Stomach smooth muscle (tissue), 2 donors: ENCODE measurements around the gene LAMC1.

ENCODE experiments used
- H3K27ac ChIP-seq: one replicate; pipeline ENCODE4 v1.7.0; 2013; ENCODE audit warnings: mild to moderate bottlenecking, low read length, inconsistent platforms
- H3K27me3 ChIP-seq, 2 donors: one replicate each; pipeline ENCODE4 v1.7.0; 2013; ENCODE audit warnings: low read length in 2 of 2; ENCODE audit not compliant: insufficient read depth in 2 of 2, control insufficient read depth in 1 of 2
- H3K36me3 ChIP-seq, 2 donors: one replicate each; pipeline ENCODE4 v1.7.0; 2013; ENCODE audit warnings: low read length in 2 of 2; ENCODE audit not compliant: control insufficient read depth in 2 of 2, insufficient read depth in 2 of 2
- H3K4me1 ChIP-seq: one replicate; pipeline ENCODE4 v1.7.0; 2013; ENCODE audit warnings: low read length; ENCODE audit not compliant: control insufficient read depth, insufficient read depth
- H3K4me3 ChIP-seq, 2 donors: one replicate each; pipeline ENCODE4 v1.7.0; 2013; ENCODE audit warnings: low read length in 2 of 2
- H3K9ac ChIP-seq, 2 donors: one replicate each; pipeline ENCODE4 v1.7.0; 2013; ENCODE audit warnings: low read length in 2 of 2, mild to moderate bottlenecking in 1 of 2
- H3K9me3 ChIP-seq, 2 donors: one replicate each; pipeline ENCODE4 v1.7.0; 2013; ENCODE audit warnings: low read length in 2 of 2; ENCODE audit not compliant: control insufficient read depth in 2 of 2
- donor health status: healthy.
- donor health status: Pancreatic carcinoma.

Gene LAMC1

DNA sequence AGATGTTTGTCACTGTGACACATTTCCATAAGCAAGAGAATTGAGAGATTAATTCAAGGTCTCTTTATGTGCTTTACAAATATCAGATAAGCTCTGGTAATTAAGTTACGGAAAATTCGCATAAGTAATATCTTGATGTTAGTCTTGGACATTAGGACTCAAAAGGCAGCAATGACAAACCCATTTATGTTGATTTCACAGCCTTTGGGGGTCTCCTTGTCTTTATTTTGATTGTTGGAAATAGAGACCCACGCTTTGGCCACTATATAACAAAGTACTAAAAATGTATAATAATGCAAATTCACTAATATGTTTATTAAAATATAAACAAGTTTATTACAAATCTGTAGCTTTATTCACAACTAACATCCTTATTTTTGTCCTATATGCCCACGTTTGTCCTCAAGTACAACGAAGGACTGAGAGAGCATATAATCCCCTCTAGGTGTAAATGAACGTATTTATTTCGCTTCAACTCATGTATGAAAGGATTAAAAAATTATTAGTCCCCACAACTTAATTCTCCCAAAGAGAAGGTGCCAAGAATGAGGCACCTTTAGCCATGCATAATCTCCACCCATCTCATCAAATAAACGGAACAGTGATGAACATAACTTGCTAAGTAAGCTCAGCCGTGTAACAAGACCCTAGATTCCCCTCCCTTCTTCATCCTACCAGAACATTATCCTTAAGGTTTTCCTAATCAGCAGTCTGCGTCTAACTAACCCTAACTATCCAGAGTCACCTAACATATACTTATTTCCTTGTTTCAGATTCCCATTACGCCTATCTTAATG, 1.6 kb upstream of the LAMC1 start:
- Histone ChIP-seq H3K36me3 (no peaks in the 10 kb centered on the region), H3K4me1 (peaks cover 5% of the 10 kb centered on the region), H3K27ac (peak overlapping the region; percentile 98), H3K4me3 (peak overlapping the region; percentile 74 to 76), H3K9me3 (no peaks in the 10 kb centered on the region), H3K9ac (peak overlapping the region; percentile 93 to 94), H3K27me3 (no peaks in the 10 kb centered on the region)

DNA sequence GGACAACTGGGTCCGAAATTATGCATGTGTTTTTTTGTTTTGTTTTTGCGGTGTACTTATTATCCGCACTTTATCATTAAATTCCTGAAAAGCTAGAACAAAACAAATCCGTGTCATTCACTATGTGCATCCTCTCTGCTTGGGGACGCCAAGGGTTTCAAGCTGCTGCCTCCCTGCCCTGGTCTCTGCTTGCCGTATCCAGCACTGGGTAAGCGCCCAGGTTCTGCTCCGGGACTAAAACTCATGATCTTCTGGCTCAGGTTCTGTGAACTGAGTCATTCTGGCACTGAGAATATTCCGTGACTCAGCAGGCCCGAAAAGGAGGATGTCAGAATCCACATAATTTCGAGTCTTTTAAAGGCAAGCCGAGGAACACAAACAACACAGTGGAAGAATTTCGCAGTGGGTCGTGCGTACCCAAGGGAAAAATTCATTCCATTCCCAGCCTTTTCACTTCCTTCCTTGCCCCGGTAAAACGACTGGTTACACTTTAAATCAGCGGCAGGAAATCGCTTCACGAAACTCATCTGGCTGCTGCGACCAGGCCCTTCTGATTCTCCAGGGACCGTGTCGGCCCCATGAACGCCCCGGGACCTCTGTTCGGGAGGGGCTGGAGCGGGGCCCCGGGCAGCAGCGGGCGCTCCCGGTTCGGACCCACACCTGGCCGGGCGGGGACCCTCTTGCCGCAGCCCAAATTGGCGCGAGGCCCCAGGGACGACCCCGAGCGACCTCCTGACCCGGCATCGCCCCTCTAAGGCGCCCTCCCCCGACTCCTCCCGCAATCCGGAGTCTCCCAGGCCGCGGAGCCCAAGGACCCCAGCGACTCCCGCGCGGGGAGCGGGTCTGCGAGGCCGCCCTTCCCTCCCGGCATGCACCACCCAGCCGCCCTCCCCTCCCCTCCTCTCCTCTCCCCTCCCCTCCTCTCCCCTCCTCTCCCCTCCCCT, 746 bp upstream of the LAMC1 start:
- Histone ChIP-seq H3K4me1 (peaks cover 7% of the 10 kb centered on the region), H3K27me3 (no peaks in the 10 kb centered on the region), H3K4me3 (peak overlapping the region; percentile 74 to 76), H3K9ac (peak overlapping the region; percentile 93 to 94), H3K27ac (peak overlapping the region; percentile 98), H3K36me3 (no peaks in the 10 kb centered on the region), H3K9me3 (no peaks in the 10 kb centered on the region)

DNA sequence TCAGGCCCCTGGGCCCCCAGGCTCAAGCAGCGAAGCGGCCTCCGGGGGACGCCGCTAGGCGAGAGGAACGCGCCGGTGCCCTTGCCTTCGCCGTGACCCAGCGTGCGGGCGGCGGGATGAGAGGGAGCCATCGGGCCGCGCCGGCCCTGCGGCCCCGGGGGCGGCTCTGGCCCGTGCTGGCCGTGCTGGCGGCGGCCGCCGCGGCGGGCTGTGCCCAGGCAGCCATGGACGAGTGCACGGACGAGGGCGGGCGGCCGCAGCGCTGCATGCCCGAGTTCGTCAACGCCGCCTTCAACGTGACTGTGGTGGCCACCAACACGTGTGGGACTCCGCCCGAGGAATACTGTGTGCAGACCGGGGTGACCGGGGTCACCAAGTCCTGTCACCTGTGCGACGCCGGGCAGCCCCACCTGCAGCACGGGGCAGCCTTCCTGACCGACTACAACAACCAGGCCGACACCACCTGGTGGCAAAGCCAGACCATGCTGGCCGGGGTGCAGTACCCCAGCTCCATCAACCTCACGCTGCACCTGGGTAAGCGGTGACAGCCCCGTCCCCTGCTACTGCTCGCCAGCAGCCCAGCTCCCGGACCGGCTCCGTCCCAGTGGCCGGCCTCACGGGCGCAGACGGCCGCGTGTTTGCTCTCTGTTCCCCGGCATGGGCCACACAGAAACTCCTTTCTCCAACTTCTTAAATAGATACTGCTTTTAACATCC, 539 bp downstream of the LAMC1 start:
- peak overlapping the region; percentile 80 to 93 for H3K4me3 ChIP-seq
- H3K36me3 ChIP-seq = no peaks in the 10 kb centered on the region
- H3K27ac ChIP-seq = peak overlapping the region; percentile 83
- no peaks in the 10 kb centered on the region for H3K9me3 ChIP-seq
- no peaks in the 10 kb centered on the region for H3K27me3 ChIP-seq
- peak overlapping the region; percentile 64 to 80 for H3K9ac ChIP-seq
- H3K4me1 ChIP-seq = peaks cover 11% of the 10 kb centered on the region

DNA sequence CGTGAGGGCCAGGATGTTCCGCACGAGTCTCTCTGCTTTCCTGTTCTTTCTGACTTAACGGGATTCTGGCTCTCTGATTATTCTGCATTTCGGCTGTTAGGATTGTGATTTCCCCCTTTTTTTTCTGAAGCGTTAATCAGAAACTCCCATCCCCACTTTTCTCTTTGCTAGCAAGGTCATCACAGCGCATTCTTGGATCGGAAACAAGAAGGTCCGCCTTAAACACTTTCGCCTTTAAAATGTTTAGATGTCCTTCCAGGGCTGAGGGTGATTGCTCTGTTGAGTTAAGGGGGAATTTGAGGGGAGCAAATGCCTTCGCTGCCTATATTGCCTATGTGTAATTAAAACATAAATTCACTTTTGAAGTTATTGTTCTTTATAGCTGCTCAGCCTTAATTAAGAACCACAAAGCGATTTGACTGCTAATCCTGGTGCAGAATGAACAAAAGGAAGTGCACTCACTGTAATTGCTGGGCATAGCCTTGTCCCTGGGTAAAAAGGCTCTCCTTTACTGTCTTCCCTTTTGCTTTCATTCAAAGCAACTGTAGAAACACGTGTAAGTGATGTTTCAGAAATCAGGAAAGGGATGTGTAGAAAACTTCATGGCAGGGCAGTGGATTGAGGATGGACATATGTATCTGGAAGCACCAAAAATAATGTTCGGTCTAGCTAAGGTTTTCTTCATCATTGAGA, 1.2 kb downstream of the LAMC1 start:
- peaks cover 14% of the 10 kb centered on the region for H3K4me1 ChIP-seq
- no peaks in the 10 kb centered on the region for H3K27me3 ChIP-seq
- H3K27ac ChIP-seq = peak overlapping the region; percentile 83

DNA sequence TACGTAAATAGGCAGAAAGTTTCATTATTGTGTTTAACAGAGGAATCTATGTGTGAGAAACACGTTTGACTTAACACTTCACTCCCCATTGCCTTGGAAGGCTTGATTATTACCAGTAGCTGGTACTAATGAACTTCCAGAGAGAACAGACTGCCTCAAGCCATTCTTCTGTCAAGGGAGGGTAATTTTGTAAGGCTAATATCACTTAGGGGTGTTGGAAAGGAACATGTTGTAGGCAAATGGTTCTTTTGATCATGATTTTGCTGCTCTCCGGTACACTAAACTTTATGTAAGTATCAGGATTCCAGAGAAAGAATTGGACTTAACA, 1.8 kb downstream of the LAMC1 start:
- H3K9me3 ChIP-seq = no peaks in the 10 kb centered on the region
- H3K9ac ChIP-seq = peak overlapping the region; percentile 64 to 80
- peaks cover 0 to 4% of the 10 kb centered on the region in 2 donors for H3K36me3 ChIP-seq
- peaks cover 18% of the 10 kb centered on the region for H3K4me1 ChIP-seq
- H3K4me3 ChIP-seq = peak overlapping the region; percentile 80 to 93
- no peaks in the 10 kb centered on the region for H3K27me3 ChIP-seq
- peak overlapping the region; percentile 83 for H3K27ac ChIP-seq

More for the DNA sequence above, 1.2 kb downstream of the LAMC1 start:
- peak overlapping the region; percentile 80 to 93 for H3K4me3 ChIP-seq
- H3K36me3 ChIP-seq = peaks cover 0 to 4% of the 10 kb centered on the region in 2 donors
- no peaks in the 10 kb centered on the region for H3K9me3 ChIP-seq
- peak overlapping the region; percentile 64 to 80 for H3K9ac ChIP-seq

DNA sequence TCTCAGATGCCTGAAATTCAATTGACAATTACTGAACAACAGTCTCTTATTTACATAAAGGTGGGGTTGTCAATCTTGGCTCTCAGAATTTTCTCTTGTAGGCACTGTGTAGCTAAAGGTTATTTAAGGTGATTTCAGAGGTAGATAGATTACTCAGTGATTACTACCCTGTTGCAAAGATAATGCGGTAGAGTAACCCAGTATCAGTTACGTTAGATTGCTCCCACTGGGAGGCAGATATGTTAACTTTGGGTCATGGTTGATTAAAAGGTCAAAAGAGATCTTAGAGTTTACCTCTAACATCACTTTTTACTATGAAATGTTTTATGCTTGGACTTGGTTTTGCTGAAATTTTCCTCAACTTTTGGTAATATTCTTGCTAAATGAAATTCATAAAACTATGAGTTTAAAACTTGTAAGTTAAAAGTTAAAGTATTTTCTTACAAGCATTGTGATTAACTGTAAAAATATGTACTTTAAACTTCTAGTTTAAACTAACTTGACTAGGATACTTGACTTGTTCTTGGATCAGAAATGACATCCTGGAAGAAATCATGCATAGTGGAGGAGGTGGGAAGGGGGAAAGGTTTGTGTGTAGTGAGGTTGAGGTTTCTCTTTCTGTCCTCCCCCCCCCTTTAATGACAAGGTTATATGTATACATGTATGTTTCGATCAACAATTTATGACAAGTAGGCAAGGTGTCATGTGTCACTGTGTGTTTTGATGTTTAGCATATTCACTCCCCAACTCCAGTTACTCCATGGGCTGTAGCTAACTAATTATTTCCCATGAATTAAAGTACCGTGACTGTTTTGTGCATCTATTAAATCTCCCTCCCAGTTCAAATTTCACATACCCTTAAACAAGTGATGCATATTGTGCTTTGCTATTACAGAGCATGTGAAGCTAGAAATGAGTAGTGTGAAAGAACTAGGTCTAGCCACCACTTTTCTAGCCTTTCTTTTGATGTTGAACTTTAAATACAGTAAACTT, 2.9 kb downstream of the LAMC1 start:
- Histone ChIP-seq H3K27ac (no peak overlapping the region), H3K9me3 (no peaks in the 10 kb centered on the region), H3K9ac (peak overlapping the region; percentile 30 to 64), H3K4me1 (peaks cover 18% of the 10 kb centered on the region), H3K36me3 (peaks cover 0 to 4% of the 10 kb centered on the region in 2 donors), H3K27me3 (no peaks in the 10 kb centered on the region), H3K4me3 (peak overlapping the region; percentile 80 to 93)

DNA sequence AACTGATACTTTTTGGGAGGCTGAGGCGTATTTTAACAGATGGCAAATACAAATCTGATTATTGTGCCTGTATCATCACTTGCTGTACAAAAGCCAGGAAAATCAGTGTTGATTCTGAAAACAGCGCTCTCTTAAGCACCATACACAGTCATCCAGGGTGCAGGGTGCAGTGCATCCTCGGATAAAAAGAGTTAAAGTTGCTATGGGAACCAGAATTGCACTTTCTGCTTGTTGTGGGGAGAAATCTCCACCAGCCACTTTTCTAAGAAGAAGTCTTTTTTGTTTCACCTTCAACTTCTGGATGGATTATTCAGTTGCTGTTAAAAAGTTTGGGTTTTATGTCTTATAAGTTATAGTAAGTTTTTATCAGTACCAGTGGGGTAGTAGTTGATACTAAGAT, 3.8 kb downstream of the LAMC1 start:
- Histone ChIP-seq H3K4me3 (peak overlapping the region; percentile 80 to 93), H3K9me3 (no peaks in the 10 kb centered on the region), H3K27ac (no peak overlapping the region), H3K4me1 (peaks cover 18% of the 10 kb centered on the region), H3K27me3 (no peaks in the 10 kb centered on the region), H3K36me3 (peaks cover 0 to 4% of the 10 kb centered on the region in 2 donors), H3K9ac (peak overlapping the region in 1 of 2 donors; percentile 64)

DNA sequence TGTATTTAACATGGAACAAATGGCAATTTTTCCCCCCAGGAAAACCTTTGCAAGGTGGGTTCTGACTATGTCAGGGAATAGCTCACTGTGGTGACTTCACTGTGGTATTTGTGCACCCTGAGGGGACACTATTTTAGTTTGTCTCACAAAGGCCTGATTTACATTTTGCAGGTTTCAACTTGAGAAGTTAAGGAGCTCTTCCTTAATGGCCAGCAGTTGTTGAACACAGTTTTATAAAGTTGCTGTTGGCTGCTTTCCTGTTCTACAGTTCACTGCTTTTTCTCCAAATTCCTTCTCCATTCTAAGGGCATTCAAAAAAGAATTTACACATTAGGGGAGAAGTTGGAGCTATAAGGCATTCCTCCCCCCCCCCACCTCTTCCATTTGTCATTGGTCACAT, 4.6 kb downstream of the LAMC1 start:
- no peak overlapping the region for H3K27ac ChIP-seq
- no peak overlapping the region for H3K9ac ChIP-seq
- H3K9me3 ChIP-seq = no peaks in the 10 kb centered on the region
- peaks cover 18% of the 10 kb centered on the region for H3K4me1 ChIP-seq
- H3K27me3 ChIP-seq = no peaks in the 10 kb centered on the region
- peaks cover 0 to 4% of the 10 kb centered on the region in 2 donors for H3K36me3 ChIP-seq
- peak overlapping the region in 1 of 2 donors; percentile 93 for H3K4me3 ChIP-seq

DNA sequence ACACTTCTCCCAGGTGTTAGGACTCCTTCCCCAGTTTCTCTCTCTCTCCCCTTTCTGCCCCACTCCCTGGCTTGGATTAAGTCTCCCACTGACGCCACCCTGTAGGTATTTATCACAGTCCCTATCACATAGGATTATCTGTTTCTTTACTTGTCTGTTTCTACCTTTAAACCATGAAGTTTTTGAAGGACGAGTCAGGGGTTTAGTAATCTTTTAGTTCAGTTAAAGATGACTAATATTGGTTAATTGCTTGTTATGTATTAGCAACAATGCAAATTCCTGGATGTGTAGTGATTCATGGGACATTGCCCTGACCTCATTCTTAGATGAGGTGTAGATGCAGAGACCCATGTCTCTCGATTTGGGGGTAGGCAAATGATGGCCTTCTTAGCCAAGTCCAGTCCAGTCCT, 6.4 kb downstream of the LAMC1 start:
- Histone ChIP-seq H3K4me3 (peak overlapping the region in 1 of 2 donors; percentile 10), H3K27ac (no peak overlapping the region), H3K9me3 (no peaks in the 10 kb centered on the region), H3K27me3 (no peaks in the 10 kb centered on the region), H3K36me3 (peaks cover 3 to 4% of the 10 kb centered on the region in 2 donors), H3K9ac (no peak overlapping the region), H3K4me1 (peaks cover 18% of the 10 kb centered on the region)
